Measurements from ENCODE around the gene FGFR2. TPM values are rescaled to one million over a fixed set of nuclear protein-coding genes. Genes with fewer than 3 reads are reported as not detected.

The FGFR2 gene
- total RNA-seq, 1 donor from 2014 or later: 88.3 TPM

DNA sequence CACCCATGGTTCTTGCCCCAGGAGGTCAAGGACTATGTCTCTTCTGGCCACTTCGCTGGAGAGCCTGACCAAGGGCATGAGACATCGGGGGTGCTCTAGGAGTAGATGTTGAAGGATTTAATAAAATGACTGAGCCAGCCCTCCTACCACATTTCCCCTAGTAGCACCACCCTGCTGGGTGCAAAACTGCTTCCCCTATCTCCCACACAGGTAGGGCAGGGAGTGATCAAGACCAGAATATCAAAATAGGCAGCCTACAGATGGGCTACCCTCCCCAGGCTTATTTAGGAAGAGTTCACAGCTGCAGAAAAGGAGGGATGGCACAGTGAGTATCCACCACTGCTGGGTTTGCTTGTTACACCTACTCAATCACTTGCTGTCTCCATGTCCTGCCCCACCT is 103.9 kb downstream of the FGFR2 start:
- TF ChIP-seq, protein P1, sequence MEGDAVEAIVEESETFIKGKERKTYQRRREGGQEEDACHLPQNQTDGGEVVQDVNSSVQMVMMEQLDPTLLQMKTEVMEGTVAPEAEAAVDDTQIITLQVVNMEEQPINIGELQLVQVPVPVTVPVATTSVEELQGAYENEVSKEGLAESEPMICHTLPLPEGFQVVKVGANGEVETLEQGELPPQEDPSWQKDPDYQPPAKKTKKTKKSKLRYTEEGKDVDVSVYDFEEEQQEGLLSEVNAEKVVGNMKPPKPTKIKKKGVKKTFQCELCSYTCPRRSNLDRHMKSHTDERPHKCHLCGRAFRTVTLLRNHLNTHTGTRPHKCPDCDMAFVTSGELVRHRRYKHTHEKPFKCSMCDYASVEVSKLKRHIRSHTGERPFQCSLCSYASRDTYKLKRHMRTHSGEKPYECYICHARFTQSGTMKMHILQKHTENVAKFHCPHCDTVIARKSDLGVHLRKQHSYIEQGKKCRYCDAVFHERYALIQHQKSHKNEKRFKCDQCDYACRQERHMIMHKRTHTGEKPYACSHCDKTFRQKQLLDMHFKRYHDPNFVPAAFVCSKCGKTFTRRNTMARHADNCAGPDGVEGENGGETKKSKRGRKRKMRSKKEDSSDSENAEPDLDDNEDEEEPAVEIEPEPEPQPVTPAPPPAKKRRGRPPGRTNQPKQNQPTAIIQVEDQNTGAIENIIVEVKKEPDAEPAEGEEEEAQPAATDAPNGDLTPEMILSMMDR (IDR thresholded peaks at IDR 0.05; ENCODE audit: unreplicated experiment): no peak
- Mint-ChIP-seq H3K4me3 (no peak overlapping the region), H3K36me3 (peaks cover 43% of the 10 kb centered on the region), H3K9me3 (no peaks in the 10 kb centered on the region), H3K4me1 (peaks cover 50% of the 10 kb centered on the region), H3K27ac (no peak overlapping the region), H3K27me3 (ENCODE audit: low read depth) (no peaks in the 10 kb centered on the region)
- no peak for DNase-seq (ENCODE audit: low spot score in 2 of 2, unreplicated experiment in 2 of 2)

DNA sequence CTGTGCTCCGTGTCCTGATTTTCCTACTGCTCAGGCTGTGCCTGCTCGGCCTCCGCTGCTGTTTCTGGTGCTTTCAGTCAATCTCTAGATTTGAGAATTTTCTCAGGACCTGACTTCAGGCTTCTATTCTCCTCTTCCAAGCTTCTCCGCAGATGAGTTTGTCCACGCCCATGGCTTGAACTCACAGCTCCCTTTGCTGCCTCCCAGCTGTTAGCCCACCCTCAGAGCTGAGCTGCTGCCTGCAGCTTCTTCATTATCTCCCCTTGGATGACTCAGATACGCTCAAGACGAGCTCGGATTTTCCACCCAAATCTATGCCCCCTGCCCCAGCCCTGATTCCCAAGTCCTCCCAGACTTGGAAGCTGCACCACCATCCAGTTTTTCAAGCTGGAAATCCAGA is 104.7 kb downstream of the FGFR2 start:
- H3K4me1 Mint-ChIP-seq: peaks cover 50% of the 10 kb centered on the region

DNA sequence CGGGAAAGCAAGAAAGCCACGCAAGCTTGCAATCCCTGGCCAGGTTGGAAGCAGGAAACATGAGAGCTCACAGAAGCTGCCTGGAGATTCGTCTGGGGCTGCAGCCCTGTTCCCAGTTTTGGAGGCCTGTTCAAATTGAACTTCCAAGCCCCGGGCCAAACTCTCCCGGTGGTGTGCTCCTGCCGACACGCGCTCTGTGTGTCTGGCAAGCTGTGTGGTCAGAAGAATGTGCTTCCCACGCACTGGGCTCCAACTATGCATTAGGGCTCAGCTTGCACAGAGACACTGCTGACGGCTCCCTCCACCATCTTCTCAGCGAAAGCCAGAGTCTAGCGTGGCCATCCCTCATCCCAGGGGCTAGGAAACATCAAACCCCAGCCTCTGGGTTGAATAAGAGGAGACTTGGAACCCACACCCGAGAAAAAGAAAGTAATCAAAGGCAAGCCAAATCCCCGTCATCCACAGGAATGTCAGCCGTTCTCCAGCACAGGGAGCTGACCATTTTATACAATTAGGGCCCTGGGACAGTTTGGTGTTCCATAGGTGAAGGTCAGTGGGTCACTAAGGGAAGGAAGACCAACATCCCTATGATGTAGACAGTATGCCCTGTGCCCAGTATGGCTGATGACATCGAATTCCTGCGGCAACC is 107.2 kb downstream of the FGFR2 start:
- Mint-ChIP-seq H3K27me3 (ENCODE audit: low read depth) (no peaks in the 10 kb centered on the region), H3K27ac (peak overlapping the region; percentile 35), H3K9me3 (no peaks in the 10 kb centered on the region), H3K36me3 (peaks cover 51% of the 10 kb centered on the region), H3K4me1 (peaks cover 29% of the 10 kb centered on the region), H3K4me3 (no peak overlapping the region)
- no peak for DNase-seq (ENCODE audit: low spot score in 2 of 2, unreplicated experiment in 2 of 2)
- TF ChIP-seq, protein P1 (IDR thresholded peaks at IDR 0.05; ENCODE audit: unreplicated experiment): no peak

More for the DNA sequence above, 104.7 kb downstream of the FGFR2 start:
- H3K36me3 Mint-ChIP-seq: peaks cover 48% of the 10 kb centered on the region
- H3K4me3 Mint-ChIP-seq: no peak overlapping the region
- TF ChIP-seq, protein P1 (IDR thresholded peaks at IDR 0.05; ENCODE audit: unreplicated experiment): no peak
- no peak for DNase-seq (ENCODE audit: low spot score in 2 of 2, unreplicated experiment in 2 of 2)
- no peaks in the 10 kb centered on the region for H3K9me3 Mint-ChIP-seq
- H3K27me3 Mint-ChIP-seq (ENCODE audit: low read depth): no peaks in the 10 kb centered on the region
- peak overlapping the region; percentile 1 for H3K27ac Mint-ChIP-seq

DNA sequence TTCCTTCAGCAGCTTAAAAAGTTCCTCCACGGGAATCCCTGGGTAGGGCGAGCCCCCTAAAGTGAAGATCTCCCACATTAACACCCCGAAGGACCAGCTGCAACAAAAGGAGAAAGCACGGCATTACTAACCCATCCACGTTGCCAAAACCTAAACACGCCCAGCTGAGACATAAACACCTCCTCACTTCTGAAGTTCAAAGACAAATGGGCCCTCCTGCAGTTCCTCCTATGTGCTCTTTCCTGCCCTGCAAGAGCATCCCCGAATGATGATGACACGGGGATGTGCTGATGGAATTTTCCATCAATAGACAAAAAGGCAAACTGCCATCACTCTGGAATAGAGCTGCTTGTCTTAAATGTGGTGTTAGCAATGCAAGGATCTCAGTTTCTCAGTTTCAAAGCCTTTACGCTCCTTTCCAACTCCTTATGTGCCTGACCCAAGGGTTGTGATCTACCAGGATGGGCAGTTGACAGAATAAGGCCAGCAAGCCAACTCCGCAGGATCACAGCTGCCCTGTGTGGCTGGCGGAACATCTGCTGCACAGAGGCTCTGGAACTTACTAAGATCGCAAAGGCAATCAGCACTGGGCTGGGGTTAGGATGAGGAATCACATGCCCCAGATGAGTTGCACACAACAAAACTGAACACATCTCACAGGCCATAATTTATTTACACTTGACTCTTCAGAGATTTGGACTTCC is 112.7 kb downstream of the FGFR2 start:
- peaks cover 63% of the 10 kb centered on the region for H3K36me3 Mint-ChIP-seq
- H3K27ac Mint-ChIP-seq: no peak overlapping the region
- peaks cover 15% of the 10 kb centered on the region for H3K4me1 Mint-ChIP-seq
- no peak for DNase-seq (ENCODE audit: low spot score in 2 of 2, unreplicated experiment in 2 of 2)
- H3K9me3 Mint-ChIP-seq: no peaks in the 10 kb centered on the region
- H3K4me3 Mint-ChIP-seq: no peak overlapping the region
- H3K27me3 Mint-ChIP-seq (ENCODE audit: low read depth): no peaks in the 10 kb centered on the region
- TF ChIP-seq, protein P1 (IDR thresholded peaks at IDR 0.05; ENCODE audit: unreplicated experiment): no peak

DNA sequence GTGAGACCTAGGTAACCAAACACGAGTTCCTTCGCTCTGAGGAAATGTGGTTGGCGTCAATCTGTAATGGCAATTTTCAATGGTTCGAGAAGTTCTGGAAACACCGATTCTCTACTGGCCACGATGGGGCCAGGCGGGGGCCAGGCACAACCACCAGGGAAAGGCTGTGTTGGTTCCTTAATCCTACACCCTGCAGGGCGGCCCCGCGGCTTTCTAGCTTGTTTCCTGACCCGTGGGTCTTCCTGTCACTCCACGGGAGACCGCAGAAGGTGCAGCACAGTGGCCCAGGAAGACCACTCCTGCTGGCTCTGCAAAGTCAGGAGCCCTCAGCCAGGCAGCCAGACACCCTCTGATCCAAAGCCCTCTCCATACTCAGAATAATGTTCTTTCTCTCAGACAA is 113.4 kb downstream of the FGFR2 start:
- TF ChIP-seq, protein P1 (IDR thresholded peaks at IDR 0.05; ENCODE audit: unreplicated experiment): no peak
- Mint-ChIP-seq H3K4me3 (no peak overlapping the region), H3K9me3 (no peaks in the 10 kb centered on the region), H3K36me3 (peaks cover 65% of the 10 kb centered on the region), H3K27me3 (ENCODE audit: low read depth) (no peaks in the 10 kb centered on the region), H3K27ac (no peak overlapping the region), H3K4me1 (peaks cover 18% of the 10 kb centered on the region)
- DNase-seq (ENCODE audit: low spot score in 2 of 2, unreplicated experiment in 2 of 2): no peak
